Left cardiac atrium (tissue), 4 donors: ENCODE results near the gene SPATA16. TPM values are rescaled to one million over a fixed set of nuclear protein-coding genes. Genes with fewer than 3 reads are reported as not detected.
"Not testable (repeated sequence)": the region's sequence is repeated elsewhere in the genome, so short reads cannot be mapped to it uniquely, and the experiment has no call there.

Source experiments
- ATAC-seq, 2 donors: fragments of 200-7000 bp; cut with Tn5 transposase; one replicate each; pipeline ENCODE4 v1.9.1; 2020; ENCODE audit warnings: mild to moderate bottlenecking in 2 of 2, moderate library complexity in 2 of 2
- DNase-seq: peaks from one replicate; pipeline ENCODE4 v3.0.0-alpha.2; 2020
- intact Hi-C, 2 donors: fragments of 100-400 bp; cut with DNase I; formaldehyde crosslinking; loops; one replicate each; pipeline versions ENCODE4 v1.14.1 to v1.15.1; 2022 to 2023
- total RNA-seq, 2 donors: library from RNA; stranded (reverse); fragmentation: NEBNext Ultra II Directional; extraction: Animal tissue kit (Norgen Biotek cat#: 25700); gene quantifications; one replicate each; pipeline ENCODE4 v1.2.1, GENCODE V29; 2021
- donor health status: DM: no; HTN: yes; CAD: no.
- donor health status: DM: no; HTN: yes; CAD: no; lungs with severe emphysema.
- donor health status: DM: yes; HTN: yes; CAD: no.
- donor health status: Dilated cardiomyopathy.

Gene SPATA16
- total RNA-seq, 2 donors from 2014 or later = not detected

DNA sequence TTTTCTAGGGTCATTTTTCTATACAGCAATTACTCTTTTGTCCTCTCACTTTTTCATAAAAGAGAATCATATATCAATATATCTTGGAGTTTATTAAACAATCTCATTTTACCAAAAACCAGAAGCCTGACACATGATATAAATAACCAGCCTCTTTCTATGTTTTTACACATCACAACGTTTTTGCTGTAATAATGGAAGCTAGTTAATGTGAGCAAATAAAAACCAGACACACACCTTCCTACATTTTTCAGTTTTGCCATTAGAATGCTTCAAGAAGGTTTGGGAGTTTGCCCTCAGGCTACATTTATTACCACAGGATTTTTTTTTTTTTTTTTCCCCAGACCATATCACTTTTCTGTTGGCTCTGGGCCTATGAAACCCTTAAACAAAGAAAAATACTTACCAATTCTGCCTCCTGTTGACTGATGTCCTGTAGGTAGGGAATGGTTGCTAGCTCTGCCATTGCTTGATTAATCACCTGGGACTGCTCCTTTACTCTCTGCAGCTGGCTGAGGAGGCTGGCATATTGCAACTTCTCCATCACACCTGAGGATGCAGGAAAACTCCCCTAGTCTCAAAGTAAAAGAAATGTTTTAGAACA is 225.0 kb downstream of the SPATA16 start:
- no peak for ATAC-seq
- intact Hi-C loops = no loop called here
- DNase-seq = no peak

DNA sequence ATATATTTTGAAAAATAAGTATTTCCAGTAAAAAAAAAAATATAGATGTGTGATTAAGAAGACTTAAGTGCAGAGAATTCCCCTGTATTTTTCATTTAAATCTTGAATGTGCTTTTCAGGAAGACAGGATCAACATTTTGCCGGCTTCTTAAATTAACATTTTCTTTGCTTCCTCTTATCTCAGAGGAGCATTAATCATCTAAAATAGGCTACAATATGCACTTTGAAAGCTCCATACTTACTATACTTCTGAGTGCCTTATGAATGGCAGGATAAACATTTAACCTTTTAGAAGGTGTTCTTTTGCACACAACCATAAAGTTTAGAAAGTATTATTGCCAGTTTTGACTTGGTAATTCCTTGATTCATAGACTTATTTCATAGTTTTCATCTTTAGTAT is 226.2 kb downstream of the SPATA16 start:
- intact Hi-C loops = no loop called here
- peak in 1 of 2 donors; percentile 54 for ATAC-seq
- no peak for DNase-seq

DNA sequence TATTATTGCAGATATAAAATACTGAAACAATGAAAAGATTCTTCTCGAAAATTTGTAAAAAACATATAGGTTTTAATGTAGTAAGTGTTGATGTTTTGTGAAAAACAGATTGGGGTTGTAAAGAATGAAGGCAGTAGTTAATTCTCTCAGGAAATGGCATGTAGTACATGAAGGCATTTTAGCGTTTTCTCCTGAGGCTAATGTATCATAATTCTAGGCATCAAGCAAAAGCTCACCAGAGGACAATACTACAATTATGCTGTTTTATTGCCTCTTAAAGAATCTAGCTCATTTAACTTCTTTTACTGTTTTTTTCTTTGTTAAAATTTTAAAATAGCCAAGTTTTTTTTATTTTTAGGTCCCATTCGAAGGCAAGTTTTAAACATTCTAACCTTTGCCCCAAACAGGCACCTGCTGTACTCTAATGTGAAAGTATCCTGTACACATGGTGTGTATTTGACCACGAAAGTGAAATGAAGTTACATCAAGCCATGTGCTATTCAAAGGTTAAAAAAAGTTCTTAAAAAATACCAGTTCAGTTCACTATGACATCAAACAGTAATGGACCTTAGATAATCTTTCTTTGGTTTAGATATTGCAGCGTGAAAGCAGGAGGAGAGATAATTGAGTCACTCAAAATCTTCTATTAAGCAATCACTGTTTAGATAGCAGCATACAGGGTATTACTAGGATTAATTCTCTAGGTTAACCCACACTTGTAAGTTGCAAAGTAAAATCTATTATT is 227.0 kb downstream of the SPATA16 start:
- DNase-seq = no peak
- ATAC-seq = peak in 1 of 2 donors; percentile 76
- intact Hi-C loops = no loop called here

DNA sequence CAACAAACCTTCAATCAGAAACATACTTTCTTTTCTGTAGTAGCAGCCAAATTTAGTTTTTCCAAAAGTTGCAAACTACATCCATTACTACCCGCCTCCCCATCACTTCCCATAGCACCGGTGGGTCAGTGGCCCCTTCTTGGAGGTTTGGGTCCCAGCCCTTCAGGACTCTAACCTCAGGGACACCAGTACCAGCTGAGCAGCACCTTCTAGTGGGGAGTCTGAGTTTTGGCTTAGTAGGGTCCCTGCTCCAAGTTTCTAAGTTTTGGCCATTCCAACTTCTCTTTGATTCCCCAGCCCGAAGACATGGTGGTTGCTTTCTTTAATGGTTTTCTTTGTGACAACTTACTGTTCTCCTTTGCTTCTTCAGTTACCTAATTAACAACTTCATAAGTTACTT is 229.9 kb downstream of the SPATA16 start:
- ATAC-seq (no peak), DNase-seq (no peak)
- intact Hi-C loops = no loop called here

DNA sequence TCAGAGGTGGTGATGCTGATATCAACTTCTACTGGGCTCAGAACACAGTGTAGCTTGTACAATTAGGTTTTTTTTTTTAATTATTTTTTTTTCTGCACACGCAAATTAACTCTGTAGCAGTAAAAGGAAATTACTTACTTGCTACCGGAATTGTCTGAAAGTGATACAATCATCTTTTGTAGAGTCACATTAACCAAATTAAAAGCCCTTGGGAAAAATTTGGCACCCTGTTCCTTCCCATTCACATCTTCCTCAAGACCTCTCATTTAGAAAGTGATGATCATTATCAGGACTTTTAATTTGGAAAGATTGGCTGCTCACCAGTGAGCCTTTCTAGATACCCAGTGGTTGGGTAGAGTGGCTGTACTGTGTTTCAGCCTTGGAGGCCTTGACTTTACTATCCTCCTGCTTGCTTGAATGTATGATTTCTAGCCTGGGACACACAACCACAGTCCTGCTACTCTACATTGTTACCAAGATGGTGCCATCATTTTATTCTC is 232.2 kb downstream of the SPATA16 start:
- intact Hi-C loops = no loop called here
- no peak for ATAC-seq
- DNase-seq = no peak

DNA sequence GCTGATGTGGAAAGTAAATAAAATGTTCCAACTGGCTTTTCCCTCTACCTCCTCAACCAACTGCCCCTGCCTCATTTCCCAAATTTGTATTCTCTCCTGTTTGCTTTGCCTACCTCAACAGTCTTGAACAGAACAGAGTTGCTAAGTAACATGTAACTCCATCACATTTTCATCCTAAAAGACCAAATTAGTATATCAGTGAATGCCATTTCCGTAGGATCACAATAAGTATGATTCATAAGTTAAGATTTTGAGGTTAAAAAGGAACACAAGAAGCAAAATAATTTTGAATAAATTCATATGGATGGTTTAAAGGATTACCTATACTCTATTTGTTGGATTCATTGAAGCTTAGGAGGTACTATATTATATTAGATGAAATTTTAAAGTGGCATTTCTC is 235.6 kb downstream of the SPATA16 start:
- ATAC-seq (no peak), DNase-seq (no peak)
- intact Hi-C loops = no loop called here

DNA sequence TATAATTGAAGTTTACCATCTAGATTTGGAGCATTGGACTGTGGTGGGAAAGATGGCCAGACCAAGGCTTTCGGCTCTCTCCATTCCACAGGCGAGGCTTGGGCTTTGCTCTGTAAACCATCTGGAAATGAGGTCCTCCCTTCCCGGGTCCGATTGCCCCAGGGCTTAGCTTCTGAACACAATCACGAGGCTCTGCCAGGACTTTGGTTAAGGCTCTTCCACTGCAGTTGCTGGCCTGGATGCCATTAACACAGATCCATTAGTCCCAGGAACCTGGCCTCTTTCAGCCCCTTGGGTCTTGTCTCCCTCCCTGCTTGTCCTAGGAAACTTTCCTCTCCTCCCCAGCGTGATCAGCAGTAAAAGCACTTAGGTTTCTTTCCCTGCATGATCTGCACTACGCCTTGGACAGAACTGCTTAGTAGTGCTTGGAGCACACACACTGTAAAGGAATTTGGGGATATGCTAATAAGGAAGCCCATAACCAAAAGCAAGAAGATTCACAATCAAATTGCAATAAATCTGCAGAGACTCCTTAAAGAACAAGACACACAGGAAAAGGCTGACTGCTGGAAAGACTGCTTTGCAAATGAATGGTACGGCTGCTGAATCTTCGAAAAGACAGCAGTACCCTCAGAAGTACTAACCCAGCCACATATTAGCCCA is 236.2 kb downstream of the SPATA16 start:
- intact Hi-C loops = no loop called here
- no peak for ATAC-seq
- no peak for DNase-seq

DNA sequence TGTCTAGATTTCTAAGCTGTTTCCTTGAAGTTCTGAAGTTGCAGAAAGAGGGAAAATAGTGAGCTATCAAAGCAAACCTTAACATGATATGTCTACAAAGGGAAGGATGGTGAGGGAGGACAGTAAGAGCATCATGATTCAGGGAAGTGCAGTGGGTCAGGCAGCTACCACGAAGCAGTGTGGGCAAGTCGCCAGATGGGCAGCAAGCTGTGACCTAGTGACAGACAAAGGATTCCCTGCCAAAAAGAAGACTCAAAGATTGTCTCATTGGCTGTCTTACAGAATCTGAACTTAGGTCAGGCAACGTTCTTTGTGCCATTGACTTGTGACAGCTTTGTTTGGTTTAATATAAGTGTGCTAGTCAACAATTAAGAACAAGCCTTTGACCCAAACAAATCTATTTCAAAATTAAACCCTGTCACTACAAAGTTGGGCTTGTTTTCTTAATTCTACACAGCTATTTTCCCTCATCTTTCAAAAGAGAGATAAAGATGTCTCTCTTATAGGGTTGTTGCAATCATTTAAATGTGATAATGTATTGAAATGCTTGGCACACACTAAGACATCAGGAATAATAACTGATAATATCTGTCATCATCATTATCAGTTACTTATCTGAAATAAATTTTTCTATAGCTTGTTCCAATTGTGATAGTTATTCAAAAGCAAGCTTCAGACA is 237.3 kb downstream of the SPATA16 start:
- intact Hi-C loops = no loop called here
- DNase-seq (no peak), ATAC-seq (no peak)

DNA sequence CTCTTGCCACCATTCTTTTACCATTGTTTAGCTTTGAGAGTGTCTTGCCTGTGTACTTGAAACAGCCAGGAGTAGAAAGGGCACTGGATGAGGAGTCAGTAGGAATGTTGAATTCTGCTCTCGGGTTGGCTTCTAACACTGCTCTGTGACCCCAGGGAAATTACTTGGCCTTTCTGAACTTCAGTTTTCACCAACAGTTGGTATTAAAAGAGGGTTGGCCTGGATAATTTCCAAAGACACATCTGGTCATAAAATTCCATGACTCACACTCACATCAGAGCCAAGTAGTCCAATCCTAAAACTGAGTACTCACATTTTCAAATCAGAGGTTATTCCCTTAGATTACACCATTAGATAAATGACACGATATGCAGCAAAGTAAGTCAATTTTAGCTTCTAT is 248.9 kb downstream of the SPATA16 start:
- ATAC-seq = peak in 1 of 2 donors; percentile 53
- no peak for DNase-seq
- intact Hi-C loops = no loop called here

DNA sequence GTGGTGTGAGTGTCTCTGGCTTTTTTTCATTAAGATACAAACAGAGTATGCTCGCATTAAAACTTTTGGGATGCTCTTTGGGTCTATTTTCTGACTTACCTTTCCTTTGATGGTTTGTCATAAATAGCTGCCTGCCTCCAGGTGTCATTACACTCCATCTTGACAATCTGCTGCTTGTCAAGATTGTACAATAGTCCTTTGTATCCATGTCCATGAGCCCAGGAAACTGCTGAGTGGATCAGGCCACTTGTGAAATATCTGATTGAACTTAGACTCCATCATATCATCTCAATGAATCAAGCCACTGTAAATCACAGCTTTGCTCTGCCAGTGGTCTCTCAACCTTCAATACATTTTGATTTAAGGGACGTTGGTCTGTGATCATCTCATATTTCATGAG is 255.3 kb downstream of the SPATA16 start:
- no peak for DNase-seq
- no peak for ATAC-seq
- intact Hi-C loops = no loop called here

DNA sequence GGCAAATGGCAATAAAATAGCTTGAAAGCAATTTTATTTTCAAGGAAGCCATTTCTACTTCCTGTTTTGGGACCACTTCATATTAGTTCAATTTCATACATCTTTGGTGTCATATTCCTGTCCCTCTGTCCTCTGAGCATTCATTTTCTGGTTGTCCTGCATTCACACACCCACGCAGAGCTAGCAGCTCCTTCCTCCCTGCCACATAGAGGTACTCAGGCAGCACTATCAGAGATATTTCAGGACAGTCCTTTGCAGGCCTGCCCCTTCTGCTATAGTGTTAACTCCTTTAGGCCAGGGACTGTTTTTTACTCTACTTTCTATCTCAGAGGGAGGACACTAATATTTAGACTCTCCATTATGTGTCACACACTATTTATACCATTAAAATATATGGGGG is 258.5 kb downstream of the SPATA16 start:
- no peak for DNase-seq
- ATAC-seq = no peak
- intact Hi-C loops = no loop called here

DNA sequence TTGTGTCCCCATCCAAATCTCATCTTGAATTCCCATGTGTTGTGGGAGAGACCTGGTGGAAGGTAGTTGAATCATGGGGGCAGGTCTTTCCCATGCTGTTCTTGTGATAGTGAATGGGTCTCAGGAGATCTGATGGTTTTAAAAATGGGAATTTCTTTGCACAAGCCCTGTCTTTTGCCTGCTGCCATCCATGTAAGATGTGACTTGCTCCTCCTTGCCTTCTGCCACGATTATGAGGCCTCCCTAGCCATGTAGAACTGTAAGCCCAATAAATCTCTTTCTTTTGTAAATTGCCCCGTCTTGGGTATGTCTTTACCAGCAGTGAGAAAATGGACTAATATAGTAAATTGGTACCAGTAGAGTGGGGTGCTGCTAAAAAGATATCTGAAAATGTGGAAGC is 261.7 kb downstream of the SPATA16 start:
- ATAC-seq, DNase-seq, intact Hi-C loops: not testable (repeated sequence)

DNA sequence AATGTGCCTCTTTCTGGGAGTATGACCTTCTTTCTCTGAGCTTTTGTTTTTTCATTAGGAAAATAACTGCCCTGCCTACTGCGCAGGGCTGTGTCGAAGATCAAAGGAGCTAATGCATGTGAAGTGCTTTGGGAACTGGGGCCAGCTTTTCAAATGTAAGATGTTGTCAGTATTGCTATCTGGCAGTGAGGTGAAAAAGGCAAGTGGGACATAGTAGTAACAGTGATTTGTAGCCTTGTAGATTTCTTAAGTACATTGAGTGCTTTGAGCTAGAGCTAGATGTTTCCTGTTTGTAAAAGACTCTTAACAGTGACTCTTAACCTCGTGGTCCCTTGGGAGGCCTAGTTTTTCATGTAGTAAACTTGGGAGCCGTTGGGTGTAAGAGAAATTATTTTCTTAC is 264.0 kb downstream of the SPATA16 start:
- DNase-seq (no peak), ATAC-seq (no peak)
- intact Hi-C loops = no loop called here

DNA sequence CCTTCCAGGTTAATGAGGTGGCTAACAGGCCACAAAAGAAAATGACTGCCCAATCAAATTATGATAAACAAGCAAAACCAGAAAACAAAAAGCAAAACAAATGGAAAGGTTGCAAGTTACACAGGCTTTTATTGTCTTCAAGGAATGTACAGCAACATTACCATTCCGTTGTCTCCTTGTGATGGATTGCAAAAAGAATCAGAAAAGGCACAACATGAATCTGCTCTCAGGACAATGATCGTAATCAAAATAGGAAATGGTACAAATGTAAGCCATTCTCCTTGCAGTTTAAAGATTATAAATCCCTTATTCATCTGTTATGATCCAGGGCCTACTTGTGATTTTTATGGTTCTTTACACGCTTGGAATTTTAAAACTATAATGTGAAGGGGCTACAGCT is 264.7 kb downstream of the SPATA16 start:
- intact Hi-C loops = no loop called here
- DNase-seq (no peak), ATAC-seq (no peak)

DNA sequence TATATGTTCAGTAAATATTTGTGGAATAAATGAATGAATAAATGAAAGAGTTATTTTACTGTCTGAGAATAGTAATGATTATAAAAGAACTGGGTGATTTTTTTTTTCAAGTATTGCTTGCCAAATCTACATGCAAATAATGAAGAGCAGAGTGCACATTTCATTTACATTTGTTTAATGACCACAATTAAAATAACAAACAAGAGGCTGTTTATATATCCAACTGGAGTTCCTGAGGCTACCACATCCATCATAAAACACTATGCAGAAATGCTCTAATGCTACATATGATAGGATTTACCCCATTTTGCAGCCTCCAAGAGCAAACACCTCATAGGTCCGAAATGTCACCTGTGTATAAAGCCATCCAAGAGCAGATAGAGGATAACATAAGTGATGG is 266.0 kb downstream of the SPATA16 start:
- DNase-seq (no peak), ATAC-seq (no peak)
- intact Hi-C loops = no loop called here

DNA sequence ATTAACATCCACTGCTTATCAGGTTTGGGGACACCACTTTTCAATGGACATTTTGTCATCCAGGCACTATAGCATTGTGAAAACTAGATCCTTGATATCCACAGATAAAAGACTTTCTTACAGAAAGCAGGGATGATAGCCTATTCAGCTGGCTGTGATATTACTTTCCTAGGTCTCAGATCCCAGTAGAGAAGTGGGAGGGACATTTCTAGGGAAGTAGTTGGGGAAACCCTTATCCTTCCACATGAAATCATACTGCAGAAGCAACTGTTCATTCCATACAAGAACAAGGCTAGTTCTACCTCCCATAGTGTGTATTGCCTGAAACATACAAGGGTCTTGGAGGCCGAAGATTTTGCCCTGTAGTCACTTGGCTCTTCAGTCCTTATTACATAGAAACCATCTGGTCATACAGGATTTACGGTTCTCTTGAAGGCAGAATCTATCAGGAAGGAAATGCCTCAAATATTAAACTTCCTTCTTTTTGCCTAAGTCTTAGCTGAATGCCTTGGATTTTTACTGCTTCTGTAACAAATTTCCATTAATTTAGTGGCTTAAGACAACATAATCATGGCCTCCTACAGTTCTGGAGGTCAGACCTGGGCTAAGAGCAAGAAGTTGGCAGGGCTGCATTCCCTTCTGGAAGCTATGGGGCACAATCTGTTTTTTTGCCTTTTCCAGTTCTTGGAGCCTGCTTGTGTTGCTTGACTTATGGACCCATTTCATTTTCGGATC is 271.1 kb downstream of the SPATA16 start:
- DNase-seq (no peak), ATAC-seq (peak in 1 of 2 donors; percentile 23)
- intact Hi-C loops = loop anchor here in 1 of 2 donors (2.0 kb wide), 1 partner anchor 29 kb away; no protein-coding TSS in a partner anchor

DNA sequence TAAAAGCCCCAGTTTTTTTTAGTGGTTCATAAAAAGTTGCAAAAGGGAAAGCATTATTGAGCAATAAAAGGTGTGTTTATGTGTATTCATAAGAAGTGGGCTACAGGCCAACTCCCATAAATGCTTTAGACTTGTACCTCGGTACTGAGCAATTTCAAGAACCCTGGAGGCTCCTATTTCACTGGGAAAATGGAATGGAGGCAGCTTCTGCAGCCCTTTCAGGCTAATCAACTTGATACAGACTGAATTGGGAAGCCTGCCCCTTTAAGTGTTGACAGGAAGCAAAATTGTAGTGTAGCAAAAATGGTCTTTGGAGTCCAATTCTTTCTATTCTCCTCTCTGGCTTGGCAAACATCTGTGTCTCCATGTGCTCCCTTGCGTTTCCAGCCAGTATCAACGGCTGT is 271.7 kb downstream of the SPATA16 start:
- ATAC-seq (peak; percentile 46 to 47), DNase-seq (no peak)
- intact Hi-C loops = loop anchor here in 1 of 2 donors (2.0 kb wide), 1 partner anchor 29 kb away; no protein-coding TSS in a partner anchor

DNA sequence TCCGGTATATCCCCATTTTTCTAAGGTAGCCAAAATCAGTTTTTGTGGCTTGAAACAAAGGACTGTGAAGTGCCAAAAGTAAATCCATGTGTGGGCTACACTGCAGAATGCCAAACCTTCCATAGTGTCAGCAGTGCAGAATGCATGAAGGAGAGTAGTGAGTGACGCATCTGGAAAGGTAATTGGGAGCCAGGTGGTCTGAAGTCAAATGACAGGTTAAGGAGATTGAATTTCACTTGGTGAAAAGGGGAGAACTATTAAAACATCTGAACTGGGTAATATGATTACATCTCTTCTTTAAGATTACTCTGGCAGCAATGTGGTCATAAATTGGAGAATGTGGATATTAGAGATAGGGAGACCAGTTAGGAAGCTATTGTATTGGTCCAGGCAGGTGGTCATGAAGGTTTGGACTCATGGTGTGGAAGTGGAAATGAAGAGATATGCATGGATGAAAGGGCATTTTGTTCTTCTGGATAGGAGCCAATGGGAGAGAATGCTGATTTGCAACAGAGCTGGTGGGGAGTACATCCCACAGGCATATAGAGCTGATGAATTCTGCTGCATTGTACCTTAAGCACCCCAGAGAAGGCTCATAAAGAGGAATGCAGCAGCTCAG is 272.3 kb downstream of the SPATA16 start:
- DNase-seq = no peak
- intact Hi-C loops = loop anchor here in 1 of 2 donors (2.0 kb wide), 1 partner anchor 28 kb away; no protein-coding TSS in a partner anchor
- ATAC-seq = no peak
